Muscle layer of colon (tissue), 2 donors: ENCODE measurements around the gene AS3MT.

Experiments
- H3K27ac ChIP-seq: one replicate; pipeline ENCODE4 v1.7.0; 2013; ENCODE audit warnings: low read depth, mild to moderate bottlenecking, low read length, moderate library complexity
- H3K27me3 ChIP-seq, 2 donors: one replicate each; pipeline ENCODE4 v1.7.0; 2013; ENCODE audit warnings: low read length in 2 of 2, mild to moderate bottlenecking in 2 of 2; ENCODE audit not compliant: insufficient read depth in 2 of 2, control insufficient read depth in 1 of 2
- H3K36me3 ChIP-seq: one replicate; pipeline ENCODE4 v1.7.0; 2013; ENCODE audit warnings: mild to moderate bottlenecking, low read length; ENCODE audit not compliant: insufficient read depth
- H3K4me1 ChIP-seq: one replicate; pipeline ENCODE4 v1.7.0; 2013; ENCODE audit warnings: mild to moderate bottlenecking, low read length; ENCODE audit not compliant: insufficient read depth
- H3K4me3 ChIP-seq, 2 donors: one replicate each; pipeline ENCODE4 v1.7.0; 2013; ENCODE audit warnings: low read length in 2 of 2, low read depth in 1 of 2, mild to moderate bottlenecking in 1 of 2, moderate library complexity in 1 of 2
- H3K9ac ChIP-seq: one replicate; pipeline ENCODE4 v1.7.0; 2013; ENCODE audit warnings: low read length
- H3K9me3 ChIP-seq: one replicate; pipeline ENCODE4 v1.7.0; 2013; ENCODE audit warnings: mild to moderate bottlenecking, low read length
- donor health status: abdominal sarcoma.
- donor health status: Adenocarcinoma of cecum.

Gene AS3MT

DNA sequence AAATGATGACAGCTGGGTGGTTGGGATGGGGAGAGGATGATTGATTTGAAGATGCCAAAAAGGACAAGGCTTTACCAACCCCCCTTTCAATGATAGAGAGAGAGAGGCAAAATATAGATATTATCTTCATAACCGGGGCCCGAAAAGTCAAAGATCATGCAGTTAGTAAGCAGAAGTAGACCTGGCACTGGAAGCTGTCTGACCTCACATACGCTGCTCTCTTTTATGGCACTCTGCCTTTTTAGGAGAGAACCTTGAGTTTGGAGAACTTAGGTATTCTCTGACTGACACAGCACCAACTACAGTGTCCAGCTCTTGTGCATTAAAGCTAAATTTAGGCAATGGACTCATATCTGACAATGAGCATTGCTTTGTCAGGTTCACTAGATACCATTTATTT lies 79.5 kb downstream of the AS3MT start:
- H3K36me3 ChIP-seq, result no peaks in the 10 kb centered on the region
- H3K27me3 ChIP-seq, result no peaks in the 10 kb centered on the region
- no peaks in the 10 kb centered on the region for H3K9me3 ChIP-seq
- no peak overlapping the region for H3K4me3 ChIP-seq
- no peaks in the 10 kb centered on the region for H3K4me1 ChIP-seq
- no peak overlapping the region for H3K9ac ChIP-seq
- no peak overlapping the region for H3K27ac ChIP-seq

DNA sequence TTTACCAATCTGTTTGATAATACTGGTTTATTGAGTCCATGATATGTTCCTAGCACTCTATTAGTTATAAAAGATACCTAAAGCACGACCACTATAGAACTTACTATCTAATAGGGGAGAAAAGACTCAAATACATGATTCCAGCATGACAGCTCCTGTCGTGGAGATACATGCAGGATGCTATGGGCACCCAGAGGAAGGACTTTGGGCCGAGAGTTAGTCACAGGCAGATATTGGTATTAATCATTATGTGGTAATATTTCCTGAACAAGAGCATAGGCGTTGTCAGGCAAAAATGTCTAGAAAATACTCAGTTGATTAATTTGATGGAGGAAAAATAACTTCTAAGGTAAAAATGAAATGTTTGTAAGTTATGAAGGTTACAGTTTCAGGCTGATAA lies 80.6 kb downstream of the AS3MT start:
- H3K4me3 ChIP-seq, result no peak overlapping the region
- no peaks in the 10 kb centered on the region for H3K4me1 ChIP-seq
- H3K9ac ChIP-seq, result no peak overlapping the region
- no peaks in the 10 kb centered on the region for H3K27me3 ChIP-seq
- H3K36me3 ChIP-seq, result no peaks in the 10 kb centered on the region
- no peaks in the 10 kb centered on the region for H3K9me3 ChIP-seq
- H3K27ac ChIP-seq, result no peak overlapping the region

DNA sequence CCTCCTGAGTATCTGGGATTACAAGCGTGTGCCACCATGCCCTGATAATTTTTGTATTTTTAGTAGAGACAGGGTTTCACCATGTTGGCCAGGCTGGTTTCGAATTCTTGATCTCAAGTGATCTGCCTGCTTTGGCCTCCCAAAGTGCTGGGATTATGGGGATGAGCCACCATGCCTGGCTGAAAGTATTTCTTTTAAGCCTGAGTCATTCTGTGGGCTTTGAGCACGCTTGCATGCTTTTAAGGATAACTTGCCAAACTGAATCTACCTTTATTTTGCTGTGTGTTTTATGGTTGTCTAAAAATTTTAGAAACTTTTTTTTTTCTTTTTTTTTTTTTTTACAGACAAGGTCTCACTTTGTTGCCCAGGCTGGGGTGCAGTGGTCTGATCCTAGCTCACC lies 82.0 kb downstream of the AS3MT start:
- H3K27me3 ChIP-seq, result no peaks in the 10 kb centered on the region
- no peak overlapping the region for H3K27ac ChIP-seq
- no peak overlapping the region for H3K9ac ChIP-seq

More for the DNA sequence above, 82.0 kb downstream of the AS3MT start:
- Histone ChIP-seq H3K36me3 (no peaks in the 10 kb centered on the region), H3K9me3 (no peaks in the 10 kb centered on the region), H3K4me1 (no peaks in the 10 kb centered on the region), H3K4me3 (no peak overlapping the region)
